ENCODE measurements around the gene ENO2.
A peak's percentile ranks its signal among the peaks of the same experiment; 100 is the strongest.
"Not testable (repeated sequence)": the region's sequence is repeated elsewhere in the genome, so short reads cannot be mapped to it uniquely, and the experiment has no call there.

The ENO2 gene

DNA sequence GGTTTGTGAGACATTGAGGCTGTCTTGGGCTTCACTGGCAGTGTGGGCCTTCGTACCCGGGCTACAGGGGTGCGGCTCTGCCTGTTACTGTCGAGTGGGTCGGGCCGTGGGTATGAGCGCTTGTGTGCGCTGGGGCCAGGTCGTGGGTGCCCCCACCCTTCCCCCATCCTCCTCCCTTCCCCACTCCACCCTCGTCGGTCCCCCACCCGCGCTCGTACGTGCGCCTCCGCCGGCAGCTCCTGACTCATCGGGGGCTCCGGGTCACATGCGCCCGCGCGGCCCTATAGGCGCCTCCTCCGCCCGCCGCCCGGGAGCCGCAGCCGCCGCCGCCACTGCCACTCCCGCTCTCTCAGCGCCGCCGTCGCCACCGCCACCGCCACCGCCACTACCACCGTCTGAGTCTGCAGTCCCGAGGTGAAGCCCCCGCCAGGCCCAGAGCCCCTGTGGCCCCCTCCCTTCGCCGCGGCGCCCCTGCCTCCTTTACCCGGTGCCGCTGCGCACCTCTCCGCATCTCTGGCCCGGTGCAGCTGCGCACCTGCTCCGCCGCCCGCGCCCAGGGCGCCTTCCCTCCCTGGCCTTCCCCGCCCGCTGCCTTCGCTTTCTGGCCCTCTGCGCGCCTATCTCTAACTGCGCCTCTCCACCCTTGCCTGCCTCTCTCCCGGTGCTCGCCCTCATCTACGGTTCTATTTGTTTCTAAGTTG lies at the start of gene ENO2:
Gene ENO2, plus strand, starts transcription at position 335 of the 701 bp plus-strand sequence. CDS start 1,253 bp downstream, outside the sequence.
- peak; percentile 79 for DNase-seq

GRCh38 chr12:6865307-6865706 lies 49.1 kb upstream of the ENO2 start:
- not testable (repeated sequence) for DNase-seq

DNA sequence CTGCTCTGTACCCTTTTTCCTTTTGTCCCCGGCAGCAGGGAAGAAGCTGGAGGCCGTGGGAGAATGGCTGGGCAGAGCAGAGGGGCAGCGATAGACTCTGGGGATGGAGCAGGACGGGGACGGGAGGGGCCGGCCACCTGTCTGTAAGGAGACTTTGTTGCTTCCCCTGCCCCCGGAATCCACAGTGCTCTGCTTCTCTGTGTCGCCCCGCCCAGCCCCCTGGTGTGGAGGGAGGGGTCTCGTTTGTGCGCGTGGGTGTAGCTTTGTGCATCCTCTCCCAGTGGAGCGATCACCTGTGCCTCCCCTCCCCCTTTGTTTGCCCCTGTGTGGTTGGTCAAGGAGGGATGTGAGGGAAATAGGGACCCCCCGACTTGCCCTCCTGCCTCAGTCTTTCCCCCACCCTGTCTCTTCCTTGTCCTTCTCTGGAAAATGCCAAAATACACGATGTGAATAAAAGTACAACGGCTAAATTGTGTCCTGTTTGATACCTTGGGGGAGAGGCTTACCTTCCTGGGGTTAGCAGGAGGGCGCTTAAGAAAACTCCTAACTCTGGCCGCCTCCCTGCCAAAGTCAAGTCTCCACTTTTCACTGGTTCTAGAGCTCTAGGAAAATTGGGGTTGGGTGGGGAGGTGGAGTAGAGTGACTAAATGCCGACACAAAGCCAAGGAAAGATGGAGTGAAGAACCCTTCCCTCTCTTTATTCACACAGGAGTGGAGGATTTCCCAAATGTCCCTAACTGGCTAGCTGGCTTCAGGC lies 48.0 kb upstream of the ENO2 start:
- no peak for DNase-seq

- DNase-seq = no peak
Observed at GRCh38 chr12:6866920-6867412, 47.4 kb upstream of the ENO2 start.

DNA sequence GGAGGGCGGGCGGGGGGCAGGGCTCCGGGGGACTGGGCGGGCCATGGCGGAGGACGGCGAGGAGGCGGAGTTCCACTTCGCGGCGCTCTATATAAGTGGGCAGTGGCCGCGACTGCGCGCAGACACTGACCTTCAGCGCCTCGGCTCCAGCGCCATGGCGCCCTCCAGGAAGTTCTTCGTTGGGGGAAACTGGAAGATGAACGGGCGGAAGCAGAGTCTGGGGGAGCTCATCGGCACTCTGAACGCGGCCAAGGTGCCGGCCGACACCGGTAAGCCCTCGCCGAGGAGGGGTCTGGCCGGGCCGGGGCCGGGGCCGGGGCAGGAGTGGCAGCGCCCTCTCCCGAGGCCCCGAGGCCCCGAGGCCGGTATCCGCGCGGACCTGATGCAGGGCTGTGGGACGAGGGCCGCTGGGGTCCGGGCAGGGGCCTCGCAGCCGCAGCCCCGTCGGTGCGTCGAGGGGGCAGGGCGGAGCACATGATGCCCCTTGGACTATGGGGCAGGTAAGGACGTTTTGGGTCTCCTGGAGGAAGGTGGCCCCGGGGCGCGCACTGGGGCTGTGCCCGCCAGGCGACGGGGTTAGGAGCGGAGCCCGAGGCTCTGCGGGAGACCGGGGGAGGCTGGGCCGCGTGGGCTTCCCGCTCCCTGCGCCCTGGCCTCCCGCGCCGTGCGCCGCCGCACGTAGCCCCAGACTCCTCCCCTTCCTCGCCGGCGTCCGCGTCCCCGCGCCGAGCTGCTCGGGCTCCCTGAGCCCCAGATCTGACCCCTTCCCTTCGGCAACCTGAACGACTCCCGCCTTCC lies 46.8 kb upstream of the ENO2 start, which contains the start of gene TPI1:
Gene TPI1, plus strand, starts transcription at position 119 of the 798 bp plus-strand sequence. Its CDS starts 36 bp downstream, at position 155.
- DNase-seq = peak; percentile 66

GRCh38 chr12:6868211-6869048 lies 46.0 kb upstream of the ENO2 start:
- DNase-seq = no peak

DNA sequence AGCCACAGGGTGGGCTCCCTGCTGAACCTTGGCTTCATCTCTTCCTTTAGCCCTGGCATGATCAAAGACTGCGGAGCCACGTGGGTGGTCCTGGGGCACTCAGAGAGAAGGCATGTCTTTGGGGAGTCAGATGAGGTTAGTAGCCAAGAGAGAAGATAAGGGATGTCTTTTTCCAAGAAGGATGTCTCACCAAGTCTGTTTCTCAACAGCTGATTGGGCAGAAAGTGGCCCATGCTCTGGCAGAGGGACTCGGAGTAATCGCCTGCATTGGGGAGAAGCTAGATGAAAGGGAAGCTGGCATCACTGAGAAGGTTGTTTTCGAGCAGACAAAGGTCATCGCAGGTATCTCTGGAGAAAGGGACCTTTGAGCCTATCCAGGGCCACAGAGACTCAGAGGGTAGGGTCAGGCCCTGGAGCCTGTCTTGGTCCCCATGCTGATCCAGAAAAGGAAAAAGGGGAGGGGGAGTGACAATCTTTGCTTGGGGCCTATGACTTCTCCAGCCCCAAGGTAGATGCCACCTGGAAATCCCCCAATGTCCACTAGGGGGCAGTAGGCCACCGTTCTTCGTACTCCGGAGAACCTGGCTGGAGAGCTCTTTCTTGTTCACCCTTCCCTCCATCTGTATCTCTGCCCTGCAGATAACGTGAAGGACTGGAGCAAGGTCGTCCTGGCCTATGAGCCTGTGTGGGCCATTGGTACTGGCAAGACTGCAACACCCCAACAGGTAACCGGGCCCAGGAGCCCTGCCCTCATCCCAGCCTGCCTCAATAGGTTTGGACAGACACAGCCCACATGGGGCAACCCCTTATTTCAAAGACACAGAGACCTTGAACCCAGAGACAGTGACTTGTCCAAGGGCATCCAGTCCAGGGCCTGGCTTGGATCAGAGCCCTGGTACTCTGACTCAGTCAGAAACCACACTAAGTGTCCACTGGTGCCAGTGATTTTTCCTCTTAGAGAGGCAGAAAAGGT lies 45.0 kb upstream of the ENO2 start:
- peak; percentile 75 for DNase-seq

DNA sequence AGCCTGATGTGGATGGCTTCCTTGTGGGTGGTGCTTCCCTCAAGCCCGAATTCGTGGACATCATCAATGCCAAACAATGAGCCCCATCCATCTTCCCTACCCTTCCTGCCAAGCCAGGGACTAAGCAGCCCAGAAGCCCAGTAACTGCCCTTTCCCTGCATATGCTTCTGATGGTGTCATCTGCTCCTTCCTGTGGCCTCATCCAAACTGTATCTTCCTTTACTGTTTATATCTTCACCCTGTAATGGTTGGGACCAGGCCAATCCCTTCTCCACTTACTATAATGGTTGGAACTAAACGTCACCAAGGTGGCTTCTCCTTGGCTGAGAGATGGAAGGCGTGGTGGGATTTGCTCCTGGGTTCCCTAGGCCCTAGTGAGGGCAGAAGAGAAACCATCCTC lies 44.1 kb upstream of the ENO2 start:
- not testable (repeated sequence) for DNase-seq

DNA sequence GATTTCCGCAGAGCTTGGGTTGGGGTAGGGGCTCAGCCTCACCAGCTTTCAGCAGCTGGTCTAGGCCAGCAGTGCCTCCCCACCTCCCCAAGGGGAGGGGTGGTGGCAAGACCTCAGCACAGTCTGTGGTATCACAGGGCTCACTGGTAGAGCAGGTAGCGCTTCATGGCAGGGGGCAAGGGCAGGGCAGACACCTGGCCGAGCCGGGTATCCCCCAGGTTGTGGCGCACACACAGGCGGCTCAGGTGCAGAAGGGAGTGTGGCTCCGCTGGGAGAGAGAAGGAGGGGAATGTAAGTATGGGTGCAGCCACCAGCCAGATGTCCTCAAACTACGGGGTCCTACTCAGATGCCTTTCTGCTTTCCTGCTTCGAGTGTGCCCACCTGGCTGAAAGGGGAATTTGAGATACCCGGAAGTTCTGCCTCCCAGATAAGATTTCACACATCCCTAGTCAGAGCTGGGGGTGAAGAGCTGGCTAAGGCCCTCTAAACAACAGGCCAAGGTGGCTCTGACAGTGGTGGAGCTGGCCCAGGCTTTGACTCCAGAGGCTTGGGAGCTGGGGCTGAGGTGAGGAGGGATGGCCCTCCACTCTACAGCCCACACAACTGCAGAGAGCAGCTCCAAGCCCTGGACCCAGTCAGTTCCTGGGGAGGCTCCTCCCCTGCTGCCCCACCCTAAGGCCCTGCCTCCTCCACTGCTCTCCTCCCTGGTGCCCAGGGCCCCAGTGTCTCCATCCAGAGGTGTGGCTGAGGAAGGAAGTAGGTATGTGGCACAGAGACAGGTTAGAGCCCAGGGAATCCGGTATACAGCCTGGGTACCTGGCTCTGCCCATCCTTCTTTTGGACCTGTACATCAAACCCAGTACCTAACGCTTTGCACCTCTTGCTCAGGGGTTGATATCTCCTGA lies 43.1 kb upstream of the ENO2 start:
- no peak for DNase-seq

DNA sequence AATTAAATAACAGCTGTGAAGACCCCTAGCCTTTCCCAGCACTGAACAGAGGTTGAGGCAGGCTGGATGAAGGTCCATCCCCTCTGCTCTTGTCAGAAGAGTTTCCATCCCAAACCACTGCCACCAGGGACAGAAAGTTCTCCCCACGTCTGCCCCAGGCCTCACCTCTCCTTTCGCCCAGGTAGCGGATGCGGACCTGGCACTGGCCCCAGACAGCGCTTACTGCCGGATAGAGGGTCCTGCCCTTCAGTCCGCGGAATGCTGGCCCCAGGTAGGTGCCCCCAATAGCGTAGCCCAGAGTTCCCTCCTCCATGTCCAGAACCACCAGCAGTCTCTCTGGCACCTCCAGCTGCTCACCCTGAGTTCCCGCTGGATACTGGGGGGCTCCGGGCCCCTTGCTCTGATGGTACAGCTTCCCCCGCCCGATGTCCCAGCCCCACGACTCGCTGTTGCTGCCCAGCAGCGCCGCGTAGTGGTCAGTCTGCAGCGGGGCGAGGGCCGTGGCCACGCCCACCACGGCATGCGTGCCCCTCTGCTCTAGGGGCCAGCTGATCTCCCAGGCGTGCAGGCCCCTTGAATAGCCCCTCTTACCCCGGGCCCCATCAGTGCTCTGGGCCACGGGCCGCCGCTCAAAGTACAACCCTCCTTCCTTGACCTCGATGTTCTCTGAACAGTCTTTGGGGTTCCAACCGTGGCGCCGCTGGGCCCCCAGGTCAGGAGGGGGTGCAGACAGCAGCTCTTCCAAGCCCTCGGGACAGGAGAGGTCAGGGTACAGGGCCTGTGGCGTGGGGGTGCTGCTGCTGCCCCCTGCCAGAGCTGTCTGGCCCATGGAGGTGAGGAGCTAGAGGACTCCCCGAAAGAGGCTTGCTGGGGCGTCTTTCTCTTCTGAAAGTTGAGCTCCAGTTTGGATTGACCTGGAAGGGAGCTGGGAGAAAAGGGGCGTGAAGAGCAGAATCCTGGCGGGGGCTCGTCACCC lies 42.0 kb upstream of the ENO2 start:
- peak; percentile 77 for DNase-seq

- DNase-seq = peak; percentile 99
Observed at GRCh38 chr12:6873094-6874014, 41.0 kb upstream of the ENO2 start, which contains the start of gene SPSB2. TSS of gene SPSB2 (minus strand) at chr12:6873303. CDS start at chr12:6872901, 402 bp downstream.

DNA sequence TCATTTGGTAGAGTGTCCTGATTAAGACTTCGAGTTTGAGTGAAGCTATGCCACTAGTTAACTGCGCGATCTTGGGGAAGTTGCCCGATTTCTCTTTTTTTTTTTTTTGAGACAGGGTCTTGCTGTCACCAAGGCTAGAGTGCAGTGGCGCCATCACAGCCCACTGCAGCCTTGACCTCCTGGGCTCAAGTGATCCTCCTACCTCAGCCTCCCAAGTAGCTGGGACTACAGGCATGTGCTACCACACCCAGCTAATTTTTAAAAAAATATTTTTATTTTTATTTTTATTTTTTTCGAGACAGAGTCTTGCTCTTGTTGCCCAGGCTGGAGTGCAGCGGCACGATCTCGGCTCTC lies 40.4 kb upstream of the ENO2 start:
- not testable (repeated sequence) for DNase-seq

DNA sequence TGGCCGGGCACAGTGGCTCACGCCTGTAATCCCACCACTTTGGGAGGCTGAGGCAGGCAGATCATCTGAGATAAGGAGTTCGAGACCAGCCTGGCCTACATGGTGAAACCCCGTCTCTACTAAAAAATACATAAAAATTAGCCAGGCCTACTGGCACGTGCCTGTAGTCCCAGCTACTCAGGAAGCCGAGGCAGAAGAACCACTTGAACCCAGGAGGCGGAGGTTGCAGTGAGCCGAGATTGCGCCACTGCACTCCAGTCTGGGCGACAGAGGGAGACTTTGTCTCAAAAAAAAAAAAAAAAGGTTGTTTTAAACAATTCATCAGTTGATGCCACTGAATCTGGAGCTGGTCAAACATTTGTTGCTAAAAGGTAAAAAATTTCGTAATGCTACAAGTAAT lies 34.6 kb upstream of the ENO2 start:
- not testable (repeated sequence) for DNase-seq

DNA sequence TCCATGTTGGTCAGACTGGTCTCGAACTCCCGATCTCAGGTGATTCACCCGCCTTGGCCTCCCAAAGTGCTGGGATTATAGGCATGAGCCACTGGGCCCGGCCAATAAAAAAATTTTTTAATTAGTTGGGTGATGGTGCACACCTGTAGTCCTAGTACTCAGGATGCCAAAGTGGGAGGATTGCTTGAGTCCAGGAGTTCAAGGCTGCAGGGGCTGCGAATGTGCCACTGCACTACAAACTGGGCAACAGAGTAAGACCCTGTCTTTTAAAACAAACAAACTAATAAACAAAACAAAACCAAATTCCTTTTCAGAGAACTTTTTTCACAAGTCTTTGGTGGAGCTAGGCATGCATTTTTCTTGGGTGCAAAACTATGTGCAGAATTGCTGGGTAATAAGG lies 31.1 kb upstream of the ENO2 start:
- DNase-seq = no peak

- no peak for DNase-seq
Observed at GRCh38 chr12:6883683-6884082, 30.7 kb upstream of the ENO2 start.

GRCh38 chr12:6884539-6884938 lies 29.8 kb upstream of the ENO2 start:
- no peak for DNase-seq
